Nephron (organoid): ENCODE results near the gene DGKE.

ENCODE experiments used
- H3K27ac Mint-ChIP-seq, 3 experiments: 2 replicates each; pipeline ENCODE4 v1.8.0; 2020; ENCODE audit warnings: mixed read lengths in 3 of 3, mild to moderate bottlenecking in 2 of 3, moderate library complexity in 1 of 3
- H3K27me3 Mint-ChIP-seq: 2 replicates; pipeline ENCODE4 v1.8.0; 2021; ENCODE audit warnings: low read depth, mild to moderate bottlenecking, moderate library complexity, mixed read lengths
- H3K36me3 Mint-ChIP-seq: 2 replicates; pipeline ENCODE4 v1.8.0; 2020; ENCODE audit warnings: low read depth, mixed read lengths
- H3K4me1 Mint-ChIP-seq: 2 replicates; pipeline ENCODE4 v1.8.0; 2020; ENCODE audit warnings: mixed read lengths
- H3K4me3 Mint-ChIP-seq, 3 experiments: 2 replicates each; pipeline ENCODE4 v1.8.0; 2020; ENCODE audit warnings: mild to moderate bottlenecking in 3 of 3, mixed read lengths in 3 of 3, moderate library complexity in 2 of 3
- H3K9me3 Mint-ChIP-seq: 2 replicates; pipeline ENCODE4 v1.8.0; 2020; ENCODE audit warnings: mixed read lengths
- TF ChIP-seq, protein P1 (sequence below), 3 experiments: fragments of 200-600 bp; sonication (generic); IDR thresholded peaks; one replicate each; pipeline ENCODE4 v1.5.0; 2021; ENCODE audit warnings: antibody characterized with exemption in 3 of 3; ENCODE audit not compliant: unreplicated experiment in 3 of 3

The DGKE gene

GRCh38 chr17:56881685-56882295, 47.8 kb downstream of the DGKE start:
- TF ChIP-seq, protein P1, sequence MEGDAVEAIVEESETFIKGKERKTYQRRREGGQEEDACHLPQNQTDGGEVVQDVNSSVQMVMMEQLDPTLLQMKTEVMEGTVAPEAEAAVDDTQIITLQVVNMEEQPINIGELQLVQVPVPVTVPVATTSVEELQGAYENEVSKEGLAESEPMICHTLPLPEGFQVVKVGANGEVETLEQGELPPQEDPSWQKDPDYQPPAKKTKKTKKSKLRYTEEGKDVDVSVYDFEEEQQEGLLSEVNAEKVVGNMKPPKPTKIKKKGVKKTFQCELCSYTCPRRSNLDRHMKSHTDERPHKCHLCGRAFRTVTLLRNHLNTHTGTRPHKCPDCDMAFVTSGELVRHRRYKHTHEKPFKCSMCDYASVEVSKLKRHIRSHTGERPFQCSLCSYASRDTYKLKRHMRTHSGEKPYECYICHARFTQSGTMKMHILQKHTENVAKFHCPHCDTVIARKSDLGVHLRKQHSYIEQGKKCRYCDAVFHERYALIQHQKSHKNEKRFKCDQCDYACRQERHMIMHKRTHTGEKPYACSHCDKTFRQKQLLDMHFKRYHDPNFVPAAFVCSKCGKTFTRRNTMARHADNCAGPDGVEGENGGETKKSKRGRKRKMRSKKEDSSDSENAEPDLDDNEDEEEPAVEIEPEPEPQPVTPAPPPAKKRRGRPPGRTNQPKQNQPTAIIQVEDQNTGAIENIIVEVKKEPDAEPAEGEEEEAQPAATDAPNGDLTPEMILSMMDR (IDR thresholded peaks at IDR 0.05; ENCODE audit: unreplicated experiment in 3 of 3), result no peak
- no peaks in the 10 kb centered on the region for H3K27me3 Mint-ChIP-seq
- no peak overlapping the region for H3K4me3 Mint-ChIP-seq
- H3K4me1 Mint-ChIP-seq, result peaks cover 4% of the 10 kb centered on the region
- peaks cover 12% of the 10 kb centered on the region for H3K9me3 Mint-ChIP-seq
- peaks cover 10% of the 10 kb centered on the region for H3K36me3 Mint-ChIP-seq
- H3K27ac Mint-ChIP-seq, result no peak overlapping the region

- peaks cover 4% of the 10 kb centered on the region for H3K4me1 Mint-ChIP-seq
- H3K4me3 Mint-ChIP-seq, result no peak overlapping the region
- no peak overlapping the region for H3K27ac Mint-ChIP-seq
- peaks cover 20% of the 10 kb centered on the region for H3K36me3 Mint-ChIP-seq
- peaks cover 16% of the 10 kb centered on the region for H3K9me3 Mint-ChIP-seq
- TF ChIP-seq, protein P1 (IDR thresholded peaks at IDR 0.05; ENCODE audit: unreplicated experiment in 3 of 3), result no peak
- H3K27me3 Mint-ChIP-seq, result no peaks in the 10 kb centered on the region
Measured at GRCh38 chr17:56883616-56884015, 49.7 kb downstream of the DGKE start.

- H3K27ac Mint-ChIP-seq, result no peak overlapping the region
- H3K36me3 Mint-ChIP-seq, result peaks cover 23% of the 10 kb centered on the region
- H3K9me3 Mint-ChIP-seq, result peaks cover 16% of the 10 kb centered on the region
Measured at GRCh38 chr17:56884483-56885311, 50.7 kb downstream of the DGKE start.

GRCh38 chr17:56885312-56885657, 51.3 kb downstream of the DGKE start:
- Mint-ChIP-seq H3K4me1 (peaks cover 4% of the 10 kb centered on the region), H3K27me3 (no peaks in the 10 kb centered on the region), H3K4me3 (no peak overlapping the region), H3K9me3 (peaks cover 16% of the 10 kb centered on the region), H3K36me3 (peaks cover 23% of the 10 kb centered on the region), H3K27ac (no peak overlapping the region)
- TF ChIP-seq, protein P1 (IDR thresholded peaks at IDR 0.05; ENCODE audit: unreplicated experiment in 3 of 3), result no peak

More at GRCh38 chr17:56884483-56885311, 50.7 kb downstream of the DGKE start:
- TF ChIP-seq, protein P1 (IDR thresholded peaks at IDR 0.05; ENCODE audit: unreplicated experiment in 3 of 3), result no peak
- H3K27me3 Mint-ChIP-seq, result no peaks in the 10 kb centered on the region
- H3K4me1 Mint-ChIP-seq, result peaks cover 4% of the 10 kb centered on the region
- H3K4me3 Mint-ChIP-seq, result no peak overlapping the region

DNA sequence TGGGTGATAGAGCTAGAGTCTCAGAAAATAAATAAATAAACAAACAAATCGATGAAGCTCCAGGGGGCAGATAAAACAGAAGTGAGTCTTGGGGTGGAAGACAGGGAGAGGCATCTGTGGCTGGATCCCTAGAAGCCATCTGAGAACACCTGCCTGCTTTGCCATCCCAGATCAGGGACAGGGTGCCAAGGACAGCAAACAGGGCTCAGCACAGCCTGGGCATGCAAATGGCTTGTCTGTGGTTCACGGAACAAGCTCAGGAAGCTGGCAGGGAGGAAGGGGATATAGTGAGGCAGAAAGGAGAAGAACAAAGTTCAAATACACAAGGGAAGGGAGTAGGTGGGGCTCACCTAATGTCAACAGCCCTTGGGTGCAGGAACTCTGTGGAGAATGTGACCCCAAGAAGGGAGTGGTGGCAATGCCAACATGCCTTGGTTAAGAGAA, 52.4 kb downstream of the DGKE start:
- H3K36me3 Mint-ChIP-seq, result peaks cover 23% of the 10 kb centered on the region

More for the DNA sequence above, 52.4 kb downstream of the DGKE start:
- TF ChIP-seq, protein P1 (IDR thresholded peaks at IDR 0.05; ENCODE audit: unreplicated experiment in 3 of 3), result no peak
- no peak overlapping the region for H3K4me3 Mint-ChIP-seq
- no peak overlapping the region for H3K27ac Mint-ChIP-seq
- no peaks in the 10 kb centered on the region for H3K27me3 Mint-ChIP-seq
- peaks cover 16% of the 10 kb centered on the region for H3K9me3 Mint-ChIP-seq
- H3K4me1 Mint-ChIP-seq, result peaks cover 4% of the 10 kb centered on the region
